Hindlimb muscle (tissue), 1 donor: ENCODE results near the gene LAT. TPM values are rescaled to one million over a fixed set of nuclear protein-coding genes. Genes with fewer than 3 reads are reported as not detected.
"Not testable (repeated sequence)": the region's sequence is repeated elsewhere in the genome, so short reads cannot be mapped to it uniquely, and the experiment has no call there.

ENCODE experiments used
- DNase-seq: peaks from one replicate; pipeline ENCODE4 v3.0.0-alpha.2; 2013
- polyA plus RNA-seq: library from polyadenylated mRNA; unstranded; fragments of 120-200 nt; gene quantifications from one replicate; pipeline ENCODE4 v1.2.1, GENCODE V29; 2013; ENCODE audit not compliant: insufficient read length

LAT gene
- polyA plus RNA-seq, 1 donor = 2.2 TPM

- DNase-seq = no peak
Measured at GRCh38 chr16:28977703-28978662, 6.9 kb upstream of the LAT start.

- DNase-seq = not testable (repeated sequence)
Measured at GRCh38 chr16:28980330-28980729, 4.5 kb upstream of the LAT start.

- DNase-seq = no peak
Measured at GRCh38 chr16:28980929-28981328, 3.9 kb upstream of the LAT start.

- no peak for DNase-seq
Measured at GRCh38 chr16:28981517-28981916, 3.3 kb upstream of the LAT start.

- no peak for DNase-seq
Measured at GRCh38 chr16:28982418-28982817, 2.4 kb upstream of the LAT start.

- no peak for DNase-seq
Measured at GRCh38 chr16:28982949-28983348, 1.9 kb upstream of the LAT start.

- no peak for DNase-seq
Measured at GRCh38 chr16:28983644-28984043, 1.2 kb upstream of the LAT start.

- no peak for DNase-seq
Measured at GRCh38 chr16:28984091-28984490, 761 bp upstream of the LAT start.

GRCh38 chr16:28985211-28986041 is 574 bp downstream of the LAT start:
- no peak for DNase-seq

GRCh38 chr16:28986046-28986445 is 1.2 kb downstream of the LAT start:
- DNase-seq = no peak

GRCh38 chr16:28986492-28986891 is 1.6 kb downstream of the LAT start:
- DNase-seq = no peak

GRCh38 chr16:28987170-28987853 is 2.5 kb downstream of the LAT start:
- no peak for DNase-seq

GRCh38 chr16:28989363-28989762 is 4.5 kb downstream of the LAT start:
- no peak for DNase-seq

GRCh38 chr16:28990375-28991040 is 5.7 kb downstream of the LAT start:
- no peak for DNase-seq

- DNase-seq = no peak
Measured at GRCh38 chr16:28991687-28992086, 6.8 kb downstream of the LAT start.

GRCh38 chr16:28992496-28992895 is 7.6 kb downstream of the LAT start:
- no peak for DNase-seq

- DNase-seq = no peak
Measured at GRCh38 chr16:28998837-28999236, 14.0 kb downstream of the LAT start.

- no peak for DNase-seq
Measured at GRCh38 chr16:28999577-28999976, 14.7 kb downstream of the LAT start.

GRCh38 chr16:29000019-29000418 is 15.2 kb downstream of the LAT start:
- DNase-seq = no peak

GRCh38 chr16:29004496-29005139 is 19.8 kb downstream of the LAT start:
- not testable (repeated sequence) for DNase-seq

- no peak for DNase-seq
Measured at GRCh38 chr16:29007730-29008593, 23.1 kb downstream of the LAT start.
